Measurements from ENCODE around the gene GRK5. TPM values are rescaled to one million over a fixed set of nuclear protein-coding genes. Genes with fewer than 3 reads are reported as not detected.

GRK5 gene
- total and polyA plus RNA-seq, 8 donors, result 34.6 to 60.8 (median 54.5) TPM

DNA sequence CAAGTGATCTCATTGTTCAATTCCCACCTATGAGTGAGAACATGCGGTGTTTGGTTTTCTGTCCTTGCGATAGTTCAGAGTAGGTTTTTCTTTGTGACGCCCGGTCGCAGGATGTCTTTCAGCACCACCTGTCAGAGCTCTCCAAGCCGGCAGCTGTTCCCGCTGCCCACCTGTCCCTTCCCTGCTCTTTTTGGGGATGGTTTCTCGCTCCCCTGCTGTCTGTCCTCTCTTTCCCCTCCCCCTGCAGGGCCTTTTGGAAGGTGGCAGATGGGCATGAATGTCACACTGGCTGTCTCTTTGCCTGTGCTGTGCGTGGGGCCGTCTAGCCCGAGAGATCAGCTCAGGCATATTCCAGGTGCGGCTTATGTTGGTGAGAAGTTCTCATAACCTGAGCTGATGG lies 137.0 kb downstream of the GRK5 start:
- Histone ChIP-seq H3K36me3 (no peaks in the 10 kb centered on the region), H3K27me3 (no peaks in the 10 kb centered on the region), H3K4me3 (no peak overlapping the region), H3K9me3 (no peaks in the 10 kb centered on the region), H3K27ac (no peak overlapping the region), H3K4me1 (peaks cover 6 to 30% of the 10 kb centered on the region in 2 donors)
- no peak for DNase-seq
- intact Hi-C loops (cut with DNase I), result no loop called here
- ATAC-seq, result no peak
- TF ChIP-seq, protein P1, sequence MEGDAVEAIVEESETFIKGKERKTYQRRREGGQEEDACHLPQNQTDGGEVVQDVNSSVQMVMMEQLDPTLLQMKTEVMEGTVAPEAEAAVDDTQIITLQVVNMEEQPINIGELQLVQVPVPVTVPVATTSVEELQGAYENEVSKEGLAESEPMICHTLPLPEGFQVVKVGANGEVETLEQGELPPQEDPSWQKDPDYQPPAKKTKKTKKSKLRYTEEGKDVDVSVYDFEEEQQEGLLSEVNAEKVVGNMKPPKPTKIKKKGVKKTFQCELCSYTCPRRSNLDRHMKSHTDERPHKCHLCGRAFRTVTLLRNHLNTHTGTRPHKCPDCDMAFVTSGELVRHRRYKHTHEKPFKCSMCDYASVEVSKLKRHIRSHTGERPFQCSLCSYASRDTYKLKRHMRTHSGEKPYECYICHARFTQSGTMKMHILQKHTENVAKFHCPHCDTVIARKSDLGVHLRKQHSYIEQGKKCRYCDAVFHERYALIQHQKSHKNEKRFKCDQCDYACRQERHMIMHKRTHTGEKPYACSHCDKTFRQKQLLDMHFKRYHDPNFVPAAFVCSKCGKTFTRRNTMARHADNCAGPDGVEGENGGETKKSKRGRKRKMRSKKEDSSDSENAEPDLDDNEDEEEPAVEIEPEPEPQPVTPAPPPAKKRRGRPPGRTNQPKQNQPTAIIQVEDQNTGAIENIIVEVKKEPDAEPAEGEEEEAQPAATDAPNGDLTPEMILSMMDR (IDR thresholded peaks at IDR 0.05), result no peak

DNA sequence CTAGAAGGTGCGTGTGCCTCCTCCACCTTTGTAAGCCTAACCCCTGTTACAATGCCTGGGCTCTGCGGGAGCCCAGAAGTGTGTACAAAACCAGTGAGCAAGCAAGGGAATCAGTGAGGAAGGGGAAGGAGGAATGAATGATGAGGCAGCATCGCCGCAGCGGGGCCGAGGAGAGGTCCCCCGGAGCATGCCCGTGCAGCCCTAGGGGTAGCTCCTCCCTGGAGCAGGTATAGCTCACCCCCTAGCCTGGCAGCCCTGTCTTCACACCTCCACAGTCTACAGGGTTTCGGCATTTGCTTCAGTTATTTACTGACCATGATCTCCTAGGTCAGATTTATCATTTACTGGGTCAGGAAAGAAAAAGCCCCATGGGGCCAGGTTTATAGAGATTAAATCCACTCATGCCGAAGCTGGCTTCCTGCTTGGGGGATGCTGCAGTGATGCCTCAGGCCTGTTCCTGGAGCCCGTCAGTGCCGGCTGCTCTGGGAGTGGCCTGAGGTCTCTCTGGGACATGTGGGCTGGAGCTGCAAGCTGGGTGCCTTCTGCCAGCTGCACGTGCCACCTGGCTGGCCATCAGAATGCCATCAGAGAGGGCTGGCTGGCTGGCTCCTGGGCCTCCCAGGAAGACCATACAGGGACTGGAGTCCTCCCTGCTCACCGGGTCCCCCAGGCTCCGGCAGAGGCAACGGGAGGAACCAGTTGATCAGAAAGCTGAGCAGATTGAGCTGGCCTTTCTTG lies 138.9 kb downstream of the GRK5 start:
- Histone ChIP-seq H3K4me1 (peaks cover 20 to 32% of the 10 kb centered on the region in 2 donors), H3K27ac (no peak overlapping the region), H3K4me3 (no peak overlapping the region), H3K36me3 (no peaks in the 10 kb centered on the region), H3K27me3 (no peaks in the 10 kb centered on the region), H3K9me3 (peaks cover 0 to 2% of the 10 kb centered on the region in 2 donors)
- TF ChIP-seq, protein P1 (IDR thresholded peaks at IDR 0.05), result no peak
- intact Hi-C loops (cut with DNase I), result no loop called here
- no peak for ATAC-seq
- DNase-seq, result no peak

DNA sequence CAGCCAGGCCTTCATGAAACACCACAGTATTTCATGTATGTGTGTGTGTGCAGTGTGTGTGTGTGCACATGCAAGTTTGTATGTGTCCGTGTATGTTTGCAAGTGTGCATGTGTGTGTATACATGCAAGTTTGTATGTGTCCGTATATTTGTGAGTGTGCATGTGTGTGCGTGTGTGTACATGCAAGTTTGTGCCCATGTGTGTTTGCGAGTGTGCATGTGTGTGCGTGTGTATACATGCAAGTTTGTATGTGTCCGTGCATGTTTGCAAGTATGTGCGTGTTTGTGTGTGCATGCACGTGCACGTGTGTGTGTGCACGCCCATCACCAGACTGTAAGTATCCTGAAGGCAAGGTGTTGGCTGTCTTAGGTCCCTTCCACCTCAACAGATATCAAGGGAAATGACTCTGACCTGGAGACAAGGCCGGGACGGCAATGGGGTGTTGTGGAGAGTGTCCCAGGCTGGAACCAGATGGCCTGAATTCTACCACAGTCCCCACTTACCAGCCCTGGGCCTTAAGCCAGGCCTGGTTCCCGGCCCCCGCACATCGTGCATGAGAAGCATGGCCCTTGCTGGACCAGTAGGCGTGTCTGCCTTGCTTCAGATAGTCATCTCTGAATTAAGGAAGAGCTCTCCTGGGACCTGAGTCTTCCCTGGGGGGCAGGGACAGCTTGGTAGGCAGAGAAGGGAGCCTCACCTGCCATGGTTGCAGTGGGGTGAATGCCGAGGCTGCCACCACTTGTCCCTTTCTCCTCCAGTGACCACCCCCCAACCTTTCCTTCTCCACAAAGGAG lies 140.0 kb downstream of the GRK5 start:
- TF ChIP-seq, protein P1 (IDR thresholded peaks at IDR 0.05), result no peak
- Histone ChIP-seq H3K4me1 (peaks cover 20 to 22% of the 10 kb centered on the region in 2 donors), H3K9me3 (peaks cover 0 to 12% of the 10 kb centered on the region in 2 donors), H3K27ac (no peak overlapping the region), H3K27me3 (no peaks in the 10 kb centered on the region), H3K36me3 (no peaks in the 10 kb centered on the region), H3K4me3 (no peak overlapping the region)
- ATAC-seq (no peak), DNase-seq (no peak)
- intact Hi-C loops (cut with DNase I), result no loop called here

DNA sequence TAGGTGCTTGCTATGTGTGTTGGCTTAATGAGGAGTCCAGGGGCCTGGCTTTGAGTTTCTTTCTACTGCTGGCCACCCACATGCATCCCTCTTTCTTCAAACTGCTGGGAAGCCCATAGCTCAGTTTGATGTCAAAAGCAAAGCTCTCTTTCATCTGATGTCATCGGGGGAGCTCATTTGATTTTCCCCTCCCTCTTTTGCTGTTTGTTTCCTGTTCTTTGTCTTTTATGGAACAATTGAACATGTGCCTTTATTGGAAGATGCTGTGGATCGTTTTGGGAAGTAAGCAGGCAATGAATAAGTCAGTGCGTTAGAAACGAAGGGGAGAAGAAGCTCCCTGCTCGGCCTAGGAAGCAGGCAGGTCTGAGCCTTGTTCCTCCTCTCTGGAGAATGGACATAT lies 140.7 kb downstream of the GRK5 start:
- H3K4me1 ChIP-seq, result peaks cover 16 to 20% of the 10 kb centered on the region in 2 donors
- H3K36me3 ChIP-seq, result no peaks in the 10 kb centered on the region
- TF ChIP-seq, protein P1 (IDR thresholded peaks at IDR 0.05), result no peak
- DNase-seq, result no peak
- H3K27me3 ChIP-seq, result no peaks in the 10 kb centered on the region
- H3K27ac ChIP-seq, result no peak overlapping the region
- intact Hi-C loops (cut with DNase I), result no loop called here
- H3K4me3 ChIP-seq, result no peak overlapping the region
- no peak for ATAC-seq
- peaks cover 0 to 12% of the 10 kb centered on the region in 2 donors for H3K9me3 ChIP-seq

Measured in left lung (tissue), 10 donors.